OCI-LY7 (cell line): Measurements from ENCODE around the gene GREM1. TPM values are rescaled to one million over a fixed set of nuclear protein-coding genes. Genes with fewer than 3 reads are reported as not detected.

Experiments used
- BruUV-seq: library from RNA; stranded (reverse); fragments of 400-500 nt; replicated peaks from 2 replicates; lab custom pipeline; 2021; lab: Mats Ljungman, UMichigan
- CTCF ChIA-PET: fragments of 300-600 bp; sonication (Branson Sonifier 250); formaldehyde crosslinking; loops from one replicate; lab custom pipeline; 2022; ENCODE audit warnings: antibody characterized with exemption; ENCODE audit not compliant: unreplicated experiment; lab: Charles Lee
- POLR2A ChIA-PET: fragments of 300-600 bp; sonication (Branson Sonifier 250); formaldehyde crosslinking; loops from one replicate; lab custom pipeline; 2022; ENCODE audit warnings: antibody characterized with exemption; lab: Charles Lee
- DNase-seq: peaks from one replicate; pipeline ENCODE4 v3.0.0-alpha.2; 2015; ENCODE audit warnings: low spot score
- H2AFZ ChIP-seq: fragments of 200-600 bp; sonication (generic), shearing (Covaris generic); 2 replicates; pipeline ENCODE4 v1.6.1; 2014; ENCODE audit warnings: mild to moderate bottlenecking, antibody characterized with exemption, low read length, moderate library complexity
- H3K27ac ChIP-seq: fragments of 200-600 bp; sonication (generic); 2 replicates; pipeline ENCODE4 v1.5.1; 2014; ENCODE audit warnings: mixed run types, low read depth, mild to moderate bottlenecking, moderate library complexity, low read length, inconsistent platforms; ENCODE audit not compliant: poor library complexity, severe bottlenecking
- H3K36me3 ChIP-seq: fragments of 200-600 bp; sonication (generic); 2 replicates; pipeline ENCODE4 v1.6.1; 2014; ENCODE audit warnings: mild to moderate bottlenecking, antibody characterized with exemption, low read length, moderate library complexity, mixed read lengths; ENCODE audit not compliant: insufficient read depth
- H3K4me1 ChIP-seq: fragments of 200-600 bp; sonication (generic); 2 replicates; pipeline ENCODE4 v1.5.1; 2014; ENCODE audit warnings: mild to moderate bottlenecking, low read length; ENCODE audit not compliant: insufficient read depth, poor library complexity, severe bottlenecking
- H3K4me2 ChIP-seq: fragments of 200-600 bp; sonication (generic); 2 replicates; pipeline ENCODE4 v1.6.1; 2014; ENCODE audit warnings: mild to moderate bottlenecking, low read length
- H3K4me3 ChIP-seq: fragments of 200-600 bp; sonication (generic); 2 replicates; pipeline ENCODE4 v1.5.1; 2014; ENCODE audit warnings: mild to moderate bottlenecking, low read depth, low read length; ENCODE audit not compliant: poor library complexity, severe bottlenecking
- H3K79me2 ChIP-seq: fragments of 200-600 bp; sonication (generic); 2 replicates; pipeline ENCODE4 v1.6.1; 2016; ENCODE audit warnings: low read depth, mild to moderate bottlenecking, low read length, moderate library complexity, mixed read lengths; ENCODE audit not compliant: insufficient read depth
- H3K9me2 ChIP-seq: fragments of 200-600 bp; sonication (generic); 2 replicates; pipeline ENCODE4 v1.6.1; 2016; ENCODE audit warnings: mild to moderate bottlenecking, low read length, mixed read lengths; ENCODE audit not compliant: insufficient read depth
- H3K9me3 ChIP-seq: fragments of 200-600 bp; sonication (generic); 2 replicates; pipeline ENCODE4 v1.6.1; 2014; ENCODE audit warnings: mild to moderate bottlenecking, mixed run types, low read length, mixed read lengths
- H4K20me1 ChIP-seq: fragments of 200-600 bp; sonication (generic); 2 replicates; pipeline ENCODE4 v1.6.1; 2014; ENCODE audit warnings: mild to moderate bottlenecking, antibody characterized with exemption, low read length, moderate library complexity, mixed read lengths; ENCODE audit not compliant: insufficient read depth
- CTCF ChIP-seq: fragments of 200-600 bp; sonication (generic); conservative IDR thresholded peaks from 2 replicates; pipeline ENCODE4 v1.5.1; 2014; ENCODE audit warnings: mild to moderate bottlenecking, antibody characterized with exemption, low read length, moderate library complexity, mixed read lengths
- EZH2phosphoT487 ChIP-seq: fragments of 200-600 bp; sonication (generic); IDR thresholded peaks from 2 replicates; pipeline ENCODE4 v1.6.1; 2018; ENCODE audit warnings: low read depth, borderline replicate concordance, mild to moderate bottlenecking, mixed run types, antibody characterized with exemption, low read length, moderate library complexity, mixed read lengths
- intact Hi-C: fragments of 100-400 bp; cut with micrococcal nuclease; formaldehyde crosslinking; loops from one replicate; pipeline ENCODE4 v1.10.0; 2022; ENCODE audit not compliant: unreplicated experiment
- total RNA-seq, 2 experiments: library from RNA; depleted of rRNA in 1 of 2; stranded (reverse); fragments of >200 nt in 1 of 2; shearing (Covaris generic) in 1 of 2; gene quantifications; 2 replicates each; pipeline ENCODE4 v1.2.3, GENCODE V29; 2014 to 2022

Gene GREM1
- total RNA-seq, 2 experiments from 2014 or later: not detected

- H3K4me3 ChIP-seq: no peak overlapping the region
- H3K9me3 ChIP-seq: 0 out of 2 replicates have a peak, but pooled peaks cover 4% of the 10 kb centered on the region
- H3K27ac ChIP-seq: no peak overlapping the region
- H3K4me1 ChIP-seq: no peaks in the 10 kb centered on the region
- intact Hi-C loops: no loop called here
- ChIA-PET POLR2A (interaction anchor here (0.6 kb wide), 1 partner anchor 55 kb away, joined by 3 read pairs; no protein-coding TSS in a partner anchor), CTCF (no interaction called here)
- no TSS peak for BruUV-seq
- no peaks in the 10 kb centered on the region for H4K20me1 ChIP-seq
- no peaks in the 10 kb centered on the region for H3K9me2 ChIP-seq
- no peak for DNase-seq
- no peak overlapping the region for H2AFZ ChIP-seq
- no peaks in the 10 kb centered on the region for H3K36me3 ChIP-seq
- TF ChIP-seq EZH2phosphoT487 (no peak), CTCF (no peak)
- H3K79me2 ChIP-seq: no peaks in the 10 kb centered on the region
- no peak overlapping the region for H3K4me2 ChIP-seq
Measured at GRCh38 chr15:32781781-32782180, 64.0 kb downstream of the GREM1 start.

- CTCF ChIA-PET: no interaction called here
- POLR2A ChIA-PET: no interaction called here
Measured at GRCh38 chr15:32784581-32784980, 66.8 kb downstream of the GREM1 start.

More at GRCh38 chr15:32784581-32784980, 66.8 kb downstream of the GREM1 start:
- Histone ChIP-seq H3K4me2 (no peak overlapping the region), H3K9me2 (no peaks in the 10 kb centered on the region), H3K36me3 (no peaks in the 10 kb centered on the region), H4K20me1 (no peaks in the 10 kb centered on the region), H3K27ac (no peak overlapping the region), H2AFZ (no peak overlapping the region), H3K4me1 (no peaks in the 10 kb centered on the region), H3K4me3 (no peak overlapping the region), H3K9me3 (no peaks in the 10 kb centered on the region), H3K79me2 (no peaks in the 10 kb centered on the region)
- TF ChIP-seq CTCF (no peak), EZH2phosphoT487 (no peak)
- no peak for DNase-seq
- no TSS peak for BruUV-seq
- intact Hi-C loops: no loop called here
